ENCODE measurements around the gene CCDC183.

Gene CCDC183

DNA sequence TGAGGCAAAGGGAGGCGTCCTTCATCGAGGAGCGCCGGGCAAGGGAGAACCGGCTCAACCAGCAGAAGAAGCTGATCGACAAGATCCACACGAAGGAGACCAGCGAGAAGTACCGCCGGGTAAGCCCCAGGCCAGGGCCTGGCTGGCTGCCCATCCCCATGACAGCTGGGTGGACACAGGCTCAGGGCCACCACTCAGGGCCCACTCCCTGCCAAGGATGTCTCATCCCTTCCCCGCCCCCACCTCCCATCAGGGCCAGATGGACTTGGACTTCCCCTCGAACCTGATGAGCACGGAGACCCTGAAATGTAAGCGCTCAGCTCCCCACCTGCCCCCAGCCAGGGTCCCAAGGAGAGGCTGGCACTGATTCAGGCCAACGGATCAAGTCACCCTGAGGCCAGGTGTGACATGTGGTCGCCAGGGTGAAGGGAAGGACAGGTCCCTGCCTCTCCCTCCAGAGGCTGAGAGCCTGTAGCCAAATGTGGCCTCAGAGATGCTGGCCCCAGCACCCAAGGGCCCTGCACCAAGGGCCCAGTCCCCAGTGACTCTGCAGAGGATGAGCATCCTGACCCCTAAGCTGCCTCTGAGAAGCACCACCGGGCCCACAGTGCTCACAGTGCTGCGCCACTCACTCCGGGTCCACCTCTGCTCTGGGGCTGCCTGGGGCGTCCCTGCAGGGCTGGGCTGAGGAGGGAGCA is 8.5 kb downstream of the CCDC183 start:
- Histone ChIP-seq H3K4me3 (no peak overlapping the region), H3K4me1 (peaks cover 0 to 59% (median 34%) of the 10 kb centered on the region in 4 donors), H3K9me3 (no peaks in the 10 kb centered on the region), H3K27ac (no peak overlapping the region), H3K27me3 (peaks cover 0 to 39% of the 10 kb centered on the region in 2 donors), H3K36me3 (peaks cover 0 to under 1% (median 0%) of the 10 kb centered on the region in 3 donors)
- intact Hi-C loops (cut with DNase I; ENCODE audit: low total_unique reads) = loop anchor here (5.0 kb wide), 1 partner anchor 38 kb away; the partner anchor contains the start of gene AJM1
- no peak for DNase-seq
- TF ChIP-seq, protein P1, sequence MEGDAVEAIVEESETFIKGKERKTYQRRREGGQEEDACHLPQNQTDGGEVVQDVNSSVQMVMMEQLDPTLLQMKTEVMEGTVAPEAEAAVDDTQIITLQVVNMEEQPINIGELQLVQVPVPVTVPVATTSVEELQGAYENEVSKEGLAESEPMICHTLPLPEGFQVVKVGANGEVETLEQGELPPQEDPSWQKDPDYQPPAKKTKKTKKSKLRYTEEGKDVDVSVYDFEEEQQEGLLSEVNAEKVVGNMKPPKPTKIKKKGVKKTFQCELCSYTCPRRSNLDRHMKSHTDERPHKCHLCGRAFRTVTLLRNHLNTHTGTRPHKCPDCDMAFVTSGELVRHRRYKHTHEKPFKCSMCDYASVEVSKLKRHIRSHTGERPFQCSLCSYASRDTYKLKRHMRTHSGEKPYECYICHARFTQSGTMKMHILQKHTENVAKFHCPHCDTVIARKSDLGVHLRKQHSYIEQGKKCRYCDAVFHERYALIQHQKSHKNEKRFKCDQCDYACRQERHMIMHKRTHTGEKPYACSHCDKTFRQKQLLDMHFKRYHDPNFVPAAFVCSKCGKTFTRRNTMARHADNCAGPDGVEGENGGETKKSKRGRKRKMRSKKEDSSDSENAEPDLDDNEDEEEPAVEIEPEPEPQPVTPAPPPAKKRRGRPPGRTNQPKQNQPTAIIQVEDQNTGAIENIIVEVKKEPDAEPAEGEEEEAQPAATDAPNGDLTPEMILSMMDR (IDR thresholded peaks at IDR 0.05) = no peak

GRCh38 chr9:136805207-136805740 is 9.1 kb downstream of the CCDC183 start:
- Histone ChIP-seq H3K4me1 (peaks cover 0 to 59% (median 31%) of the 10 kb centered on the region in 4 donors), H3K36me3 (peaks cover 0 to 6% (median 0%) of the 10 kb centered on the region in 3 donors), H3K4me3 (no peak overlapping the region), H3K27me3 (peaks cover 0 to 32% of the 10 kb centered on the region in 2 donors), H3K9me3 (no peaks in the 10 kb centered on the region), H3K27ac (no peak overlapping the region)
- no peak for DNase-seq
- TF ChIP-seq, protein P1 (IDR thresholded peaks at IDR 0.05) = no peak
- intact Hi-C loops (cut with DNase I; ENCODE audit: low total_unique reads) = loop anchor here (5.0 kb wide), 1 partner anchor 37 kb away; the partner anchor contains the start of gene AJM1

- Histone ChIP-seq H3K4me3 (no peak overlapping the region), H3K9me3 (no peaks in the 10 kb centered on the region), H3K27ac (no peak overlapping the region), H3K27me3 (peaks cover 0 to 24% of the 10 kb centered on the region in 2 donors), H3K4me1 (peaks cover 0 to 57% (median 28%) of the 10 kb centered on the region in 4 donors), H3K36me3 (peaks cover 0 to 6% (median 0%) of the 10 kb centered on the region in 3 donors)
- DNase-seq = no peak
- TF ChIP-seq, protein P1 (IDR thresholded peaks at IDR 0.05) = no peak
- intact Hi-C loops (cut with DNase I; ENCODE audit: low total_unique reads) = loop anchor here (5.0 kb wide), 1 partner anchor 36 kb away; the partner anchor contains the start of gene AJM1
Observed at GRCh38 chr9:136806067-136806466, 9.9 kb downstream of the CCDC183 start.

DNA sequence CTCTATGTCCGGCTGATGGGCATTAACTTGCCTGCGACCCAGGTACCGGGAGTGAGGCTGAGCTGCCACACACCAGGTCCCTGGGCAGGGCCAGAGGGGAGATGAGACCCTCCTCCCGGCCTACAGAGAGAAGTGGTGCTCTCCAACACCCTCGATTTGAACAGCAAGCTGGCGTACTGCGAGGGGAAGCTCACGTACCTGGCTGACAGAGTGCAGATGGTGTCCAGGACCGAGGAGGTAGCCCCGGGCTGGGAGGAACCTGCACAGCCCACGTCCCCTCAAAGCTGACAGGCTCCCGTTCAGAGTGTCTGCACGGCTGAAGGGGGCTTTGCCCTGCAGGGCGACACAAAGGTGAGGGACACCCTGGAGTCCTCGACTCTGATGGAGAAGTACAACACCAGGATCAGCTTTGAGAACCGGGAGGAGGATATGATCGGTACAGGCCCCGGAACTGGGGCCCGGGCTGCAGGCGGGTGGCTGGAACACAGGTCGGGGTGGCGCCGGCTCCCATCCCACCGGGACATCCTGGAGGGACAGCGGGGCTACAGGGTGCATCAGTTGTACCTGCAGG is 10.6 kb downstream of the CCDC183 start:
- intact Hi-C loops (cut with DNase I; ENCODE audit: low total_unique reads) = loop anchor here (5.0 kb wide), 1 partner anchor 36 kb away; the partner anchor contains the start of gene AJM1
- H3K4me3 ChIP-seq = peak overlapping the region; percentile 94 to 99
- no peaks in the 10 kb centered on the region for H3K9me3 ChIP-seq
- peaks cover 0 to 18% of the 10 kb centered on the region in 2 donors for H3K27me3 ChIP-seq
- H3K36me3 ChIP-seq = peaks cover 0 to 9% (median 0%) of the 10 kb centered on the region in 3 donors
- TF ChIP-seq, protein P1 (IDR thresholded peaks at IDR 0.05) = no peak
- no peak for DNase-seq
- peaks cover 0 to 52% (median 26%) of the 10 kb centered on the region in 4 donors for H3K4me1 ChIP-seq
- peak overlapping the region; percentile 83 to 93 for H3K27ac ChIP-seq

DNA sequence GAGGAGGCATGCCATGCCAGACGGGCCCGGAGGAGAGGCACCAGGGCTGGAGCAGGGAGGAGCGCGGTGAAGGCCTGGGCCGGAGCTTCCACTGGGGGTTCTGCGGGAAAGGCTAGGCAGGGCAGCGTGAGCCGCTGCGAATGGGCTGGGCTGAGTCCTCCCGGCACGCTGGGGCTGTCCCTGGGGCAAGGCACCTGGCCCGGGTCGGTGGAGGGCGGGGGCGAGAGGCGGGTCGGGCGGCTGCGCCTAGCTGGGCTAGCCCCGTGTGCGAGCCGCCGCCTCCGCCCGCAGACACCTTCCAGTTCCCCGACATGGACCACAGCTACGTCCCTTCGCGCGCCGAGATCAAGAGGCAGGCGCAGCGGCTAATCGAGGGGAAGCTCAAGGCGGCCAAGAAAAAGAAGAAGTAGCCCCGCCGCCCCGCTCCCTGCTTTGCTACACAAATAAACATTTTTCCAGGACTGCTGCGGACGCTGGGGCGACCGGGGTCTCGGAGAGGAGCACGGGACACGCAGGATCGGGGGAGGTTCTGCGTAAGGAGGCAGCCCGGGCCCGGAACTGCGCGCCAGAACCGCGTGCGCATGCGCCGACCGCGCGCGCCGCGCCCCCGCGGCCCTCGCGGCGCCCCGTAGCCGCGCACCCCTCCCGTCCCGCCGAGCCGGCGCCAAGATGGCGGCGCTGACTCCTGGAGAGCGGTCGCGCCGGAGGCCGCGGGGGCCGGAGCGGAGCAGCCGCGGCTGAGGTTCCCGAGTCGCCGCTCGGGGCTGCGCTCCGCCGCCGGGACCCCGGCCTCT is 11.3 kb downstream of the CCDC183 start, which contains the start of gene RABL6:
Gene RABL6, plus strand, starts transcription at position 668 of the 794 bp plus-strand sequence. CDS start 249 bp downstream, outside the sequence.
- peaks cover 0 to 10% of the 10 kb centered on the region in 2 donors for H3K27me3 ChIP-seq
- H3K4me3 ChIP-seq = peak within 1 kb of the TSS; percentile 94 to 99
- no peaks in the 10 kb centered on the region for H3K9me3 ChIP-seq
- intact Hi-C loops (cut with DNase I; ENCODE audit: low total_unique reads) = loop anchor here (5.0 kb wide), 1 partner anchor 35 kb away; the partner anchor contains the start of gene AJM1
- peaks cover 0 to 52% (median 26%) of the 10 kb centered on the region in 4 donors for H3K4me1 ChIP-seq
- peaks cover 0 to 16% (median 0%) of the 10 kb centered on the region in 3 donors for H3K36me3 ChIP-seq
- TF ChIP-seq, protein P1 (IDR thresholded peaks at IDR 0.05) = peak in 1 of 2 experiments; percentile 31
- DNase-seq = peak; percentile 57 to 86
- H3K27ac ChIP-seq = peak within 1 kb of the TSS; percentile 83 to 93
